GM19372 (cell line): ENCODE measurements around the gene ARFGAP2.
"Not testable (repeated sequence)": the region's sequence is repeated elsewhere in the genome, so short reads cannot be mapped to it uniquely, and the experiment has no call there.

ENCODE experiments used
- ATAC-seq: cut with Tn5 transposase; IDR thresholded peaks from one replicate; pipeline ENCODE4 v1.9.1; 2021; ENCODE audit warnings: mild to moderate bottlenecking, low read depth, moderate library complexity; ENCODE audit not compliant: unreplicated experiment

The ARFGAP2 gene

GRCh38 chr11:47118958-47119688, 57.6 kb downstream of the ARFGAP2 start:
- not testable (repeated sequence) for ATAC-seq
